Activated B cell treated with CpG ODN at 0.5 μM for 24 hours (primary cell): ENCODE data around the gene ATG3. TPM values are rescaled to one million over a fixed set of nuclear protein-coding genes. Genes with fewer than 3 reads are reported as not detected.

Experiments used
- ATAC-seq: fragments of 200-7000 bp; cut with Tn5 transposase; one replicate; pipeline ENCODE4 v1.10.0; 2021; ENCODE audit warnings: low read depth, mild to moderate bottlenecking, moderate library complexity
- CTCF ChIA-PET: fragments of 350-600 bp; sonication (Branson Sonifier 250); formaldehyde crosslinking; loops from one replicate; lab custom pipeline; 2021; ENCODE audit warnings: antibody characterized with exemption; lab: Charles Lee
- POLR2A ChIA-PET: fragments of 350-600 bp; sonication (Branson Sonifier 250); formaldehyde crosslinking; loops from one replicate; lab custom pipeline; 2021; ENCODE audit warnings: antibody characterized with exemption; lab: Charles Lee
- DNase-seq: peaks from one replicate; pipeline ENCODE4 v3.0.0; 2022
- H3K27ac Mint-ChIP-seq: one replicate; pipeline ENCODE4 v1.8.0; 2020; ENCODE audit warnings: mixed read lengths
- H3K27me3 Mint-ChIP-seq: one replicate; pipeline ENCODE4 v1.8.0; 2021; ENCODE audit warnings: mixed read lengths
- H3K36me3 Mint-ChIP-seq: one replicate; pipeline ENCODE4 v1.8.0; 2021; ENCODE audit warnings: low read depth, mixed read lengths
- H3K4me1 Mint-ChIP-seq: one replicate; pipeline ENCODE4 v1.8.0; 2021; ENCODE audit warnings: mixed read lengths
- H3K4me3 Mint-ChIP-seq: one replicate; pipeline ENCODE4 v1.8.0; 2020; ENCODE audit warnings: mild to moderate bottlenecking, mixed read lengths
- H3K9me3 Mint-ChIP-seq: one replicate; pipeline ENCODE4 v1.8.0; 2020; ENCODE audit warnings: mixed read lengths
- intact Hi-C: fragments of 100-400 bp; cut with micrococcal nuclease; formaldehyde crosslinking; loops from one replicate; pipeline ENCODE4 v1.15.1; 2024
- total RNA-seq: library from RNA; stranded (reverse); gene quantifications from 2 replicates; pipeline ENCODE4 v1.2.3, GENCODE V29; 2022
- TF ChIP-seq, protein P1 (sequence below): fragments of 200-600 bp; IDR thresholded peaks from one replicate; pipeline ENCODE4 v1.8.0; 2022; ENCODE audit warnings: antibody characterized with exemption, mild to moderate bottlenecking

The ATG3 gene
- total RNA-seq, 1 donor from 2014 or later: 54.9 TPM

- ATAC-seq (no peak), DNase-seq (no peak)
- H3K27ac Mint-ChIP-seq: no peak overlapping the region
- H3K4me3 Mint-ChIP-seq: no peak overlapping the region
- peaks cover 7% of the 10 kb centered on the region for H3K4me1 Mint-ChIP-seq
- intact Hi-C loops: no loop called here
- H3K36me3 Mint-ChIP-seq: no peaks in the 10 kb centered on the region
- CTCF ChIA-PET: no interaction called here
- POLR2A ChIA-PET: no interaction called here
- TF ChIP-seq, protein P1, sequence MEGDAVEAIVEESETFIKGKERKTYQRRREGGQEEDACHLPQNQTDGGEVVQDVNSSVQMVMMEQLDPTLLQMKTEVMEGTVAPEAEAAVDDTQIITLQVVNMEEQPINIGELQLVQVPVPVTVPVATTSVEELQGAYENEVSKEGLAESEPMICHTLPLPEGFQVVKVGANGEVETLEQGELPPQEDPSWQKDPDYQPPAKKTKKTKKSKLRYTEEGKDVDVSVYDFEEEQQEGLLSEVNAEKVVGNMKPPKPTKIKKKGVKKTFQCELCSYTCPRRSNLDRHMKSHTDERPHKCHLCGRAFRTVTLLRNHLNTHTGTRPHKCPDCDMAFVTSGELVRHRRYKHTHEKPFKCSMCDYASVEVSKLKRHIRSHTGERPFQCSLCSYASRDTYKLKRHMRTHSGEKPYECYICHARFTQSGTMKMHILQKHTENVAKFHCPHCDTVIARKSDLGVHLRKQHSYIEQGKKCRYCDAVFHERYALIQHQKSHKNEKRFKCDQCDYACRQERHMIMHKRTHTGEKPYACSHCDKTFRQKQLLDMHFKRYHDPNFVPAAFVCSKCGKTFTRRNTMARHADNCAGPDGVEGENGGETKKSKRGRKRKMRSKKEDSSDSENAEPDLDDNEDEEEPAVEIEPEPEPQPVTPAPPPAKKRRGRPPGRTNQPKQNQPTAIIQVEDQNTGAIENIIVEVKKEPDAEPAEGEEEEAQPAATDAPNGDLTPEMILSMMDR: no peak
- no peaks in the 10 kb centered on the region for H3K9me3 Mint-ChIP-seq
- H3K27me3 Mint-ChIP-seq: peaks cover 2% of the 10 kb centered on the region
These were observed 42.8 kb upstream of the ATG3 start for GRCh38 chr3:112604536-112604935.

- CTCF ChIA-PET: interaction anchor here (1.4 kb wide), 1 partner anchor 40 kb away, joined by 3 read pairs; no protein-coding TSS in a partner anchor
- Mint-ChIP-seq H3K9me3 (no peaks in the 10 kb centered on the region), H3K36me3 (peaks cover 10% of the 10 kb centered on the region), H3K27ac (no peak overlapping the region), H3K27me3 (peaks cover 2% of the 10 kb centered on the region), H3K4me3 (no peak overlapping the region), H3K4me1 (peaks cover 7% of the 10 kb centered on the region)
- TF ChIP-seq, protein P1: no peak
- POLR2A ChIA-PET: interaction anchor here (0.6 kb wide), 1 partner anchor 136 kb away, joined by 4 read pairs; no protein-coding TSS in a partner anchor
- intact Hi-C loops: no loop called here
- ATAC-seq (no peak), DNase-seq (no peak)
These were observed 40.6 kb upstream of the ATG3 start for GRCh38 chr3:112602217-112602838.

- intact Hi-C loops: no loop called here
- ChIA-PET POLR2A (no interaction called here), CTCF (no interaction called here)
- DNase-seq (no peak), ATAC-seq (no peak)
- H3K36me3 Mint-ChIP-seq: peaks cover 30% of the 10 kb centered on the region
- TF ChIP-seq, protein P1: no peak
- no peaks in the 10 kb centered on the region for H3K9me3 Mint-ChIP-seq
- no peak overlapping the region for H3K4me3 Mint-ChIP-seq
- no peak overlapping the region for H3K27ac Mint-ChIP-seq
- peaks cover 7% of the 10 kb centered on the region for H3K4me1 Mint-ChIP-seq
- no peaks in the 10 kb centered on the region for H3K27me3 Mint-ChIP-seq
These were observed 37.0 kb upstream of the ATG3 start for GRCh38 chr3:112598731-112599130.

- CTCF ChIA-PET: no interaction called here
- Mint-ChIP-seq H3K9me3 (peaks cover 1% of the 10 kb centered on the region), H3K4me3 (no peak overlapping the region), H3K36me3 (peaks cover 36% of the 10 kb centered on the region), H3K27ac (no peak overlapping the region), H3K27me3 (no peaks in the 10 kb centered on the region), H3K4me1 (peaks cover 8% of the 10 kb centered on the region)
- intact Hi-C loops: no loop called here
- no peak for DNase-seq
- TF ChIP-seq, protein P1: no peak
- POLR2A ChIA-PET: interaction anchor here (0.6 kb wide), 1 partner anchor 18 kb away, joined by 3 read pairs; no protein-coding TSS in a partner anchor
- ATAC-seq: no peak
These were observed 36.2 kb upstream of the ATG3 start for GRCh38 chr3:112597945-112598344.

DNA sequence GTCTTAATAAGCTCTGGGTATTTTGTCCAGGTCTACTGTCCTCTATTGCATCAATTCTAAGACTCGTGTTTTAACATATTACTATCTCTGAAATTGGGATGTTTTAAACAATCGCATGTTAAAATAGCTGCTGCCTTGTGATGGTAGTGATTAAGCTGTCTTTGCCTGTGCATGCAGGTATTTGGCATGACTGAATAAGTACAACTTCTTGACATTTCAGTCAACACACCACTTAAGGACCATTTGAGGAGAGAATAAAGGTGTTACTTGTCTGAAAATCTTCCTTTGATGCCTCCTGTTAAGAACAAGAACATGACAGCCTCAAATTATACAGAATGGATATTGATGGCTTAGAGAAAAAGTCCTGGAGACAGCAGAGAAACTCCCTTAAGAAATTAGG, 33.1 kb upstream of the ATG3 start:
- H3K36me3 Mint-ChIP-seq: peaks cover 60% of the 10 kb centered on the region
- ATAC-seq (no peak), DNase-seq (no peak)
- H3K4me1 Mint-ChIP-seq: peaks cover 11% of the 10 kb centered on the region
- H3K4me3 Mint-ChIP-seq: no peak overlapping the region
- H3K27ac Mint-ChIP-seq: no peak overlapping the region
- intact Hi-C loops: no loop called here
- no peaks in the 10 kb centered on the region for H3K27me3 Mint-ChIP-seq
- H3K9me3 Mint-ChIP-seq: peaks cover 4% of the 10 kb centered on the region
- CTCF ChIA-PET: interaction anchor here (1.8 kb wide), 1 partner anchor 12 kb away, joined by 6 read pairs; no protein-coding TSS in a partner anchor
- TF ChIP-seq, protein P1: no peak
- POLR2A ChIA-PET: no interaction called here
